NCI-H1930 (cell line): ENCODE results near the gene MAGED2.
"Not testable (repeated sequence)": the region's sequence is repeated elsewhere in the genome, so short reads cannot be mapped to it uniquely, and the experiment has no call there.

Experiments
- DNase-seq, 2 experiments: peaks; one replicate each; lab custom pipeline; 2025; lab: John Stamatoyannopoulos, UW

The MAGED2 gene

DNA sequence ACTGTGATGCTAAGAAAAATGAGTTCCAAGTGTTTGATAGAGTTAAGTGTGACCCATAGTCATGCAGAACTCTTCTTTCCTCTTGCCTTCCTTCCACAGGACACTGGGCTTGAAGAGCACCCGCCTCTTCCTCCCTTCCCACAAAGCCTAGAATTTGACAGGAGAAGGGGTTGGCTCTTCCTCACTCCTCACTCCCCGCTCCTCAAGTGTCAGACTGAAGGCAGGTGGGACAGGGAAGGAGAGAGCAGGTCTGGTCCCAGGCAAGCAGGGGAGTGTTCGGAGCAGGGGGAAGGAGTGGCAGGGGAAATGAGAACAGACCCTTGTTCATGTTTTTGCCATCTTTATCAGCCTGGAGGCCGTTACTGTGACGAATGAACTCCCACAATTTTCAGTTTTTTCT, 10.7 kb downstream of the MAGED2 start:
- no peak for DNase-seq

GRCh38 chrX:54819201-54819600, 11.7 kb downstream of the MAGED2 start:
- DNase-seq, result no peak

DNA sequence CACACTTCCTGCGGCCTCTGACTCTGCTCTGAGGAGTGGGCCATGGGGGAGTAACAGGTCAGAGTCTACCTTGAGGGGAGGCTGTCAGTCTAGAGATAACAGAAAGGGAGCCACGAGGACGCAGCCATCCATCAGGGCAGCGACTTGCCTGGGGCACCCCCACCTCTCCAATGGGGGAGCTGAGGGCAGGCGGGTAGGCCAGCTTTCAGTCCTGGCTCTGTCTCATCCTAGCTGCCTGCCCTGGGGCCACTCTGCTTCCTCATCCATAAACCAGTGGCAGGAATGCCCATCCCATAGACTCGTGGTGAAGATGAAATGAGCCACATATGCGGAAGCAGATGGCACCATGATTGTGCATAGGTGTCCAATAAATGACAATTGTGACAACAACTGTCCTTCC, 13.2 kb downstream of the MAGED2 start:
- DNase-seq, result no peak

GRCh38 chrX:54821310-54821709, 13.8 kb downstream of the MAGED2 start:
- DNase-seq, result no peak

DNA sequence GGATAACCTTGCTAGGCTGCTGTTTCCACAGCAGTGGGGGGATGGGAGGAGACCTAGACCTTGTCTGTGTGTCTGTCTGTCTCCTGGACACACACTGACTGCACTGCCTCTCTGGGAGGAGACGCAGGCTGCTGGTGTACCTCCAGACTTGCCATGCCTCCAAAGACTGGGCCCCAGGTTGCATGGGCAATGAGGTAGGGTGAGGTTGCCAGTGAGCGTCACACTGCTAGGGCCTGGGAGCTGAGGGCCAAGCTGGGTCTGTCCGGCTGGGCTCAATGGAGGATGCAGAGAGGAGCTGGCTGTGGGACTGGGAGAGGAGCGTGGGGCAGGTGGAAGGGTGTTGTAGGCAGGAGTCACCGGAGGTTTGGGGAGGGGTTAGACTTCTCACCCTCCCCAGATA, 16.6 kb downstream of the MAGED2 start:
- DNase-seq, result no peak

DNA sequence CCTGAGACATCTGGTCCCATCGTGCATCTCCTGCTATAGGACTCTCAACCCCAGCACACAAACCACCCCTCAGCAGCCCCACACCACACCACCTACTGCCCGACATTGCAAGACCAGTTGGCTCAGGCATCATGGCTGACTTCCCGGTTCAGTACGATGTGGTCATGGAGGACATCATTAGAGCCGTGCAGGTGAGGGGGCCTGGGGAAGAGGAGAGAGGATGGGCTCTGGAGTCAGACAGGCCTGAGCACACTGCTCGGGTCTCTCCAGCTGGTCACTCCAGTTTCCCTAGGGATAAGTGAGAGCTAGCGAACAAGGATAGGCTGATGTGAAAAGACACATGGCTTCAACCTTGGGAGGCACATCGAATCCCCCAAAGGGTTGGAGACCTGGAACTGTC, 17.2 kb downstream of the MAGED2 start:
- DNase-seq, result no peak

- DNase-seq, result no peak
These were observed 18.3 kb downstream of the MAGED2 start for GRCh38 chrX:54825716-54826438.

GRCh38 chrX:54826598-54826997, 19.1 kb downstream of the MAGED2 start:
- DNase-seq, result no peak

DNA sequence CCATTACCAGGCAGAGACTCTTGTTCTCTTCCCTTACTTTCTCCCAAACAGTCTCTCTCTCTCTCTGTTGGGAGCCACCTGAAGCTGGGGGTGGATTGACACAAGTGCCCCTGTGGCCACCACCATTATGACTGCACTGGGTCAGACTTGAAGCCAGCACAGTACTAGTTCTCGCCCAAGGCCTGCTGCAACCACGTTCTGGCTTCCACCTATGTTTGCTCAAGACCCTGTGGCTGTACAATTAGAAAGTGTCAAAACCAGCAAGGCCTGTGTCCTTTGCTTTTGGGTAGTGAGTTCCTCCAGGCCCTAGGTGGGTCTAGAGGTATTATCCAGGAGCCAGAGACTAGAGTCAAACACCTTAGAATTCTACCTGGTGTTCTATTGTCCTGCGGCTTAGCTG, 31.0 kb downstream of the MAGED2 start:
- DNase-seq, result no peak

DNA sequence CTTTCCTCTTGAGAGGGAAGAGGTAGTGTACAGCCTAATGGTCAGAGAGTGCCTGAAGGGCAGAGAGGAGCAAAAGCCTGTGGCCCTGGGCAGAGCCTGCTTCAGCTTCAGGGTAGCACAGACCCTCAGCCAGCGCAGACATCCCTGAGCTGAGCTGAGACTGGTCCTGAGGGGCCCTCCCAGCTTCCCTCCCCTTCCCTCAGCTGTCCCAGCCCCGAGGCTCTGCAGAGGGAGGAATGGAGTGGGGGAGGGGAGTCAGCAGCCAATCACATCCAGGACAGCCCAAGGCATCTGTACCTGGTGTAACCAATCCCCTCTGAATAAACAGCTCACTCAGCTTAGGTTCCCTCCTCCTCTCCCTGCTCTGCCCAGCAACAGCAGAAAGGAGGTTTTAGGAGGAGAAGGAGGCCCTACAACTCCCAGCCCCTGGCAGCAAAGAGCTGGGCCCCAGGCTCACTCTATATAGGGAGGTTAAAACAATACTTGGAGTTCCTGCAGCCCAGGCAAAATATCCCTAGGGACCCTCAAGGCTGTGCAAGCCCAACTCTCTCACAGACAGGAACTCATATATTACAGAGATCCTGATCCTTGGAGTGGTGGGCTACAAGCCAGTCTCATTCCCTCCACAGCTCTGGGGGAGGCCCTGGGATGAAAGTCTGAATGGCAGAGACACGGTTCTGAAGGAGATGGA, 33.8 kb downstream of the MAGED2 start:
- DNase-seq, result not testable (repeated sequence)

GRCh38 chrX:54842607-54843006, 35.1 kb downstream of the MAGED2 start:
- DNase-seq, result no peak

- no peak for DNase-seq
These were observed 35.5 kb downstream of the MAGED2 start for GRCh38 chrX:54843050-54843449.

GRCh38 chrX:54847700-54848099, 40.2 kb downstream of the MAGED2 start:
- not testable (repeated sequence) for DNase-seq

DNA sequence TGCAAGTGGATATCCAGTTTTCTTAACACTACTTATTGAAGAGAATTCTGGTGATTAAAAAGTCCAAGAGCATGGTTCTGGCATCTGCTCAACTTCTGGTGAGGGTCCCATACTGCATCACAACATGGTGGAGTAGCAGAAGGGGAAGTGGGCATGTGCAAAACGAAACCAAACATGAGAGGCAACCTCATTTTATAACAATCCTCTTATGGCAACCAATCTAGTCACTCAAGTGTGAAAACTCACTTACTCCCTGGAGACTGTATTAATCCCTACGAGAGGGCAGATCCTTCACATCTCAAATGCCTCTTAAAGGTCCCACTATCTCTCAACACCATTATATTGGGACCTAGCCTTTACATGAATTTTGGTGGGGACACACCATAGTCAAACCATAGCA, 57.7 kb downstream of the MAGED2 start:
- no peak for DNase-seq
